Measurements from ENCODE around the gene DNAI1.

DNA sequence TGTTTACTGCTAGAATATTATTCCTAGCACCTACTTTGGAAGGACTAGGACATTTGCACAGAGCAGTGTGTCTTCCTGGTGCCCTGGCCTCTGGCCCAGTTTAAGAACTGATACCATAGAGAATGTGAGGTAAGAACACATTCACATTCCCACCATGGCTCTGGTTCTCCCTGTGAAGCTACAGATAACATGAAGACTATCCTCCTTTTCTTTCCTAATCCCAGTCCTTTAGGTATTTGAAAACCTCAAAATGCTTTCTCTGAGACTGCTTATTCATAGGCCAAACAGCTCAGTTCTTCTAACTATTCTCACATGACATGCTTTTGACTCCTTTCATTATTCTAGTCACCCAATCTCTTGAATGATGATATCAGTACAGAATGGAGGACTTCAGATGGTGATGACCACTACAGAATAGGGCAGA lies 12.1 kb upstream of the DNAI1 start:
- TF ChIP-seq CTCF (optimal IDR thresholded peaks at IDR 0.05 in 1 of 3, IDR thresholded peaks at IDR 0.05 in 1 of 3, conservative IDR thresholded peaks at IDR 0.05 in 1 of 3; ENCODE audit: extremely low read depth in 1 of 3, insufficient read depth in 2 of 3, low read length in 3 of 3) (no peak), EZH2 (IDR thresholded peaks at IDR 0.05; ENCODE audit: low read length) (no peak)
